ENCODE measurements around the gene SYNGR1. TPM values are rescaled to one million over a fixed set of nuclear protein-coding genes. Genes with fewer than 3 reads are reported as not detected.
A peak's percentile ranks its signal among the peaks of the same experiment; 100 is the strongest.

Gene SYNGR1
- total and polyA plus RNA-seq, 2 of the 8 experiments (the other 6 are each of a cell fraction or from before 2014, with no cell fraction given), result 32.5 to 84.7 TPM

DNA sequence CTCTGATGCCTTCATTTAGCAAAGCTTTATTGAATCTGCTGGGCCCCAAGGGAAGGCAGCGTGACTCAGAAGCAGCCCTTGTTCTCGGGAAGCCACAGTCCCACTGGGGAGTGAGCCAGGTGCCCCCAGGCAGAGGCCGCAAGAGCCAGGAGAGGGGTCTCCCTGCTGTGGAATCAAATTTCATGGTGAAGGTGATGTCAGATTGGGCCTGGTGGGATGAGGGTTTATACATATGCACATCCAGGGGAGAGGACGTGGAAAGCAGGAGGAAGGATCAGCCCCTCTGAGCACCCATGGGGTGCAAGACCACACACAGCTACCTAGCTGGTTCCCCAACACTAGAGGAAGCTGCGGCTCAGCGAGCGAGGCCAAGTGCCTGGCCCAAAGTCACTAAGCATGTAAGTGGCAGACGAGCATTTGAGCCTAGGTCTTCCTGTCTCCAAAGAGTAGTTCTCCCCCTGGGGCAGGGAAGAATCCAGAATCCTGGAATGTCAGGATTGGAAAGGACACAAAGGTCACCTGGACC is 2.0 kb downstream of the SYNGR1 start:
- Histone ChIP-seq H4K5ac (ENCODE audit: insufficient read length, low read depth, low read length) (no peak overlapping the region), H4K91ac (replicated peaks; ENCODE audit: insufficient read length, low read length) (peak overlapping the region; percentile 68), H3K4ac (replicated peaks; ENCODE audit: insufficient read length, low read depth, low read length) (no peak overlapping the region), H3K79me1 (ENCODE audit: low read depth, low read length) (peaks cover 7% of the 10 kb centered on the region), H2BK12ac (ENCODE audit: low read depth, low read length) (peak overlapping the region; percentile 84; the same call in 1 of the 2 replicates), H3K4me1 (replicated peaks in 1 of 4; ENCODE audit: control insufficient read depth in 3 of 4, insufficient read depth in 4 of 4, low read length in 3 of 4) (peaks cover 5 to 29% (median 19%) of the 10 kb centered on the region in 4 experiments), H3K4me3 (ENCODE audit: extremely low read depth in 1 of 4, insufficient read depth in 2 of 4, low read depth in 3 of 4, low read length in 4 of 4) (peak overlapping the region in 1 of 4 experiments; percentile 93; a peak in 1 of 8 replicates), H3K79me2 (ENCODE audit: control insufficient read depth in 1 of 2, insufficient read depth in 2 of 2, low read length in 2 of 2) (peaks cover 0 to 5% of the 10 kb centered on the region in 2 experiments; a peak in 1 of 4 replicates), H3K9ac (replicated peaks in 1 of 4; ENCODE audit: extremely low read depth in 1 of 4, low read depth in 3 of 4, low read length in 3 of 4) (peak overlapping the region in 1 of 4 experiments; percentile 59; a peak in 2 of 7 replicates), H3K14ac (ENCODE audit: insufficient read length) (no peak overlapping the region), H2AK5ac (ENCODE audit: low read depth, low read length) (peak overlapping the region; percentile 82; the same call in 1 of the 2 replicates), H3K18ac (ENCODE audit: extremely low read depth, low read length) (peak overlapping the region; percentile 75; the same call in 1 of the 2 replicates), H3K23me2 (ENCODE audit: low read depth, low read length) (peaks cover 13% of the 10 kb centered on the region), H2BK120ac (replicated peaks; ENCODE audit: low read depth, low read length) (no peak overlapping the region), H3K4me2 (ENCODE audit: insufficient read depth in 1 of 2, low read depth in 2 of 2, low read length in 2 of 2) (peak overlapping the region; percentile 86 to 98), H4K20me1 (replicated peaks in 1 of 2; ENCODE audit: control insufficient read depth in 1 of 2, insufficient read depth in 2 of 2, low read length in 2 of 2) (peaks cover 0 to 5% of the 10 kb centered on the region in 2 experiments), H2BK20ac (ENCODE audit: low read length) (peak overlapping the region; percentile 48; the same call in 1 of the 2 replicates), H3K36me3 (ENCODE audit: control insufficient read depth in 2 of 4, insufficient read depth in 4 of 4, low read length in 3 of 4) (no peaks in the 10 kb centered on the region), H3K27ac (ENCODE audit: low read depth, low read length) (no peak overlapping the region), H3K23ac (ENCODE audit: insufficient read length) (no peak overlapping the region), H2BK5ac (ENCODE audit: low read depth, low read length) (peak overlapping the region; percentile 68), H4K8ac (ENCODE audit: extremely low read depth, insufficient read depth, low read length) (no peak overlapping the region), H3K9me3 (ENCODE audit: insufficient read depth in 2 of 2, low read depth in 1 of 2, low read length in 1 of 2) (no peaks in the 10 kb centered on the region), H2BK15ac (ENCODE audit: low read length) (0 out of 2 replicates have a peak overlapping the region, but pooled peaks have one; percentile 18), H3K27me3 (replicated peaks in 1 of 4; ENCODE audit: control insufficient read depth in 3 of 4, extremely low read depth in 1 of 4, insufficient read depth in 3 of 4, low read length in 3 of 4) (peaks cover 0 to 4% (median 4%) of the 10 kb centered on the region in 4 experiments; a peak in 2 of 7 replicates), H3K56ac (replicated peaks; ENCODE audit: insufficient read length, low read depth, low read length) (no peak overlapping the region), H2AFZ (ENCODE audit: low read length) (no peak overlapping the region)
- 41% methylated on average over 8 of the region's 8 CpGs; no CpG with 5 or more reads in 1 of the 2 experiments for WGBS, 2 experiments (ENCODE audit: extremely low coverage in 1 of 2, insufficient coverage in 1 of 2, insufficient read length in 1 of 2, insufficient replicate concordance in 2 of 2, low coverage in 1 of 2, low lambda C conversion rate in 2 of 2, missing lambda C conversion rate in 1 of 2)
- TF ChIP-seq CEBPB (IDR thresholded peaks at IDR 0.05; ENCODE audit: low read depth, low read length), result no peak
- TF ChIP-seq RNF2 (IDR thresholded peaks at IDR 0.05; ENCODE audit: borderline replicate concordance, low read depth, low read length, missing control alignments, poor library complexity, severe bottlenecking), result no peak
- no peak for TF ChIP-seq TEAD4 (IDR thresholded peaks at IDR 0.05; ENCODE audit: low read depth, low read length)
- no peak; the same call in 1 of the 2 replicates for TF ChIP-seq USF2 (IDR thresholded peaks at IDR 0.05; ENCODE audit: low read length)
- CTCF ChIA-PET (ENCODE audit: partially characterized antibody), result interaction anchor here (0.6 to 4.2 kb wide), 10 partner anchors 9 to 143 kb away, joined by 3 to 27 read pairs (median 4); no protein-coding TSS in a partner anchor
- DNase-seq (ENCODE audit: low read depth in 1 of 2, low spot score in 2 of 2) (no peak), FAIRE-seq (peak; percentile 76)
- POLR2A ChIA-PET (ENCODE audit: partially characterized antibody), result interaction anchor here (0.8 to 22.5 kb wide), 9 partner anchors 7 to 98 kb away, joined by 3 to 413 read pairs (median 4); partner anchors contain the start of gene RPL3
